HEK293 (cell line): ENCODE results near the gene STAC2.

ENCODE experiments used
- GLIS1 ChIP-seq: fragments of 450-650 bp; formaldehyde crosslinking; IDR thresholded peaks from 2 replicates; pipeline ENCODE4 v1.5.1; 2016; ENCODE audit warnings: missing biosample characterization, missing genetic modification characterization
- KLF16 ChIP-seq: fragments of 450-650 bp; formaldehyde crosslinking; IDR thresholded peaks from 2 replicates; pipeline ENCODE4 v1.5.1; 2017; ENCODE audit warnings: missing biosample characterization, missing genetic modification characterization
- ZBTB17 ChIP-seq: fragments of 450-650 bp; formaldehyde crosslinking; IDR thresholded peaks from 2 replicates; pipeline ENCODE4 v1.5.1; 2016; ENCODE audit warnings: missing biosample characterization, missing genetic modification characterization
- ZBTB21 ChIP-seq: fragments of 450-650 bp; formaldehyde crosslinking; IDR thresholded peaks from 2 replicates; pipeline ENCODE4 v1.5.1; 2017; ENCODE audit warnings: missing biosample characterization, missing genetic modification characterization
- ZBTB7A ChIP-seq: fragments of 450-650 bp; formaldehyde crosslinking; IDR thresholded peaks from 2 replicates; pipeline ENCODE4 v1.5.1; 2016; ENCODE audit warnings: low read depth, missing biosample characterization, missing genetic modification characterization
- ZIC2 ChIP-seq: fragments of 450-650 bp; formaldehyde crosslinking; IDR thresholded peaks from 2 replicates; pipeline ENCODE4 v1.5.1; 2016; ENCODE audit warnings: missing biosample characterization, missing genetic modification characterization
- ZNF133 ChIP-seq: fragments of 450-650 bp; formaldehyde crosslinking; IDR thresholded peaks from 2 replicates; pipeline ENCODE4 v1.5.1; 2016; ENCODE audit warnings: missing biosample characterization, missing genetic modification characterization
- ZNF2 ChIP-seq: fragments of 450-650 bp; formaldehyde crosslinking; IDR thresholded peaks from 2 replicates; pipeline ENCODE4 v1.5.1; 2016; ENCODE audit warnings: missing biosample characterization, missing genetic modification characterization
- ZNF530 ChIP-seq: fragments of 450-650 bp; formaldehyde crosslinking; IDR thresholded peaks from 2 replicates; pipeline ENCODE4 v1.5.1; 2016; ENCODE audit warnings: low read depth, missing biosample characterization, missing genetic modification characterization
- ZNF558 ChIP-seq: fragments of 450-650 bp; formaldehyde crosslinking; IDR thresholded peaks from 2 replicates; pipeline ENCODE4 v1.5.1; 2016; ENCODE audit warnings: missing biosample characterization, missing genetic modification characterization
- ZNF600 ChIP-seq: fragments of 450-650 bp; formaldehyde crosslinking; IDR thresholded peaks from 2 replicates; pipeline ENCODE4 v1.5.1; 2016; ENCODE audit warnings: missing biosample characterization, missing genetic modification characterization
- ZNF610 ChIP-seq: fragments of 450-650 bp; formaldehyde crosslinking; IDR thresholded peaks from 2 replicates; pipeline ENCODE4 v1.5.1; 2016; ENCODE audit warnings: missing biosample characterization, missing genetic modification characterization, borderline replicate concordance
- ZNF626 ChIP-seq: fragments of 450-650 bp; sonication (Bioruptor Pico); formaldehyde crosslinking; IDR thresholded peaks from 2 replicates; pipeline ENCODE4 v1.5.1; 2018; ENCODE audit warnings: missing biosample characterization, missing genetic modification characterization, inconsistent platforms
- ZNF629 ChIP-seq: fragments of 450-650 bp; formaldehyde crosslinking; IDR thresholded peaks from 2 replicates; pipeline ENCODE4 v1.5.1; 2017; ENCODE audit warnings: missing biosample characterization, missing genetic modification characterization
- TF ChIP-seq, protein P1 (sequence below): fragments of 450-650 bp; formaldehyde crosslinking; IDR thresholded peaks from 2 replicates; pipeline ENCODE4 v1.5.1; 2017; ENCODE audit warnings: missing biosample characterization, missing genetic modification characterization
- TF ChIP-seq, protein P2 (sequence below): fragments of 450-650 bp; IDR thresholded peaks from 2 replicates; pipeline ENCODE4 v1.5.1; 2018; ENCODE audit warnings: missing biosample characterization, mild to moderate bottlenecking, missing genetic modification characterization
- TF ChIP-seq, protein P3 (sequence below): fragments of 450-650 bp; formaldehyde crosslinking; IDR thresholded peaks from 2 replicates; pipeline ENCODE4 v1.5.1; 2017; ENCODE audit warnings: missing biosample characterization, missing genetic modification characterization
- TF ChIP-seq, protein P4 (sequence below): fragments of 450-650 bp; formaldehyde crosslinking; conservative IDR thresholded peaks from 2 replicates; pipeline ENCODE4 v1.5.1; 2016; ENCODE audit warnings: low read depth, missing biosample characterization, missing genetic modification characterization
- TF ChIP-seq, protein P5 (sequence below): fragments of 450-650 bp; formaldehyde crosslinking; IDR thresholded peaks from 2 replicates; pipeline ENCODE4 v1.5.1; 2016; ENCODE audit warnings: missing biosample characterization, missing genetic modification characterization
- TF ChIP-seq, protein P6 (sequence below): fragments of 450-650 bp; formaldehyde crosslinking; IDR thresholded peaks from 2 replicates; pipeline ENCODE4 v1.5.1; 2016; ENCODE audit warnings: missing biosample characterization, missing genetic modification characterization
- TF ChIP-seq, protein P7 (sequence below): fragments of 450-650 bp; formaldehyde crosslinking; IDR thresholded peaks from 2 replicates; pipeline ENCODE4 v1.5.1; 2016; ENCODE audit warnings: missing biosample characterization, missing genetic modification characterization

STAC2 gene

DNA sequence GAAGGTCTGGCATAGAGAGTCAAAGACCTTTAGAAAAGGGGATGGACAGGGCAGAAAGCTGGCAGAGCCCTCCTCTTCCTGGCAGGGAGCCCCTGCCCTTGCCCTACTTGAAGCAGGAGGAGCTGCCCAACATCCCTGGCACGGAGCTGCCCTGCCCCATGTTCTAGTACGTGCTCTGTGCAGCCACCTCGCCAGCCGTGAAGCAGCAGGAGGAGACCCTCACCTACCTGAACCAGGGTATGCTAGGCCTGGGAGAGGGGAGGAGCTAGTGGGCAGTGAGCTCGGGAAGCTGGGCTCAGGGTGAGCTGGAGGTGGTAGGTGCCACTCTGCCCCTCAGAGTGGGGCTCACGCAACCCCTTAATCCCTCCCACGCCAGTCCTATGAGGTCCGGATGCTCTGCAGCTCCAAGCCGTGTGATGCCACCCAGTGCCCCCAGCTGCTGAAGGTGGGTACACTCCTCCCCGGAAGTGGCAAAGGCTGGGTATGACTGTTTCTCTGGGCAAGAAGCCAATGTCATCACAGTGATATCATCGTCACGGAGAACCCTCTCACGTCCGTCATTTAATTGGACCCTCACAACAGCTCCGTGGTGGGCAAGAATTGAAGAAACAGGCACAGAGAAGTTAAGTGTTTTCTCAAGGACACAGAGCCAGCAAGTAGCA lies 12.7 kb upstream of the STAC2 start (continued):
- TF ChIP-seq, protein P1, sequence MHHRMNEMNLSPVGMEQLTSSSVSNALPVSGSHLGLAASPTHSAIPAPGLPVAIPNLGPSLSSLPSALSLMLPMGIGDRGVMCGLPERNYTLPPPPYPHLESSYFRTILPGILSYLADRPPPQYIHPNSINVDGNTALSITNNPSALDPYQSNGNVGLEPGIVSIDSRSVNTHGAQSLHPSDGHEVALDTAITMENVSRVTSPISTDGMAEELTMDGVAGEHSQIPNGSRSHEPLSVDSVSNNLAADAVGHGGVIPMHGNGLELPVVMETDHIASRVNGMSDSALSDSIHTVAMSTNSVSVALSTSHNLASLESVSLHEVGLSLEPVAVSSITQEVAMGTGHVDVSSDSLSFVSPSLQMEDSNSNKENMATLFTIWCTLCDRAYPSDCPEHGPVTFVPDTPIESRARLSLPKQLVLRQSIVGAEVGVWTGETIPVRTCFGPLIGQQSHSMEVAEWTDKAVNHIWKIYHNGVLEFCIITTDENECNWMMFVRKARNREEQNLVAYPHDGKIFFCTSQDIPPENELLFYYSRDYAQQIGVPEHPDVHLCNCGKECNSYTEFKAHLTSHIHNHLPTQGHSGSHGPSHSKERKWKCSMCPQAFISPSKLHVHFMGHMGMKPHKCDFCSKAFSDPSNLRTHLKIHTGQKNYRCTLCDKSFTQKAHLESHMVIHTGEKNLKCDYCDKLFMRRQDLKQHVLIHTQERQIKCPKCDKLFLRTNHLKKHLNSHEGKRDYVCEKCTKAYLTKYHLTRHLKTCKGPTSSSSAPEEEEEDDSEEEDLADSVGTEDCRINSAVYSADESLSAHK (tag by site-specific recombination), result peak; percentile 82
- TF ChIP-seq, protein P2, sequence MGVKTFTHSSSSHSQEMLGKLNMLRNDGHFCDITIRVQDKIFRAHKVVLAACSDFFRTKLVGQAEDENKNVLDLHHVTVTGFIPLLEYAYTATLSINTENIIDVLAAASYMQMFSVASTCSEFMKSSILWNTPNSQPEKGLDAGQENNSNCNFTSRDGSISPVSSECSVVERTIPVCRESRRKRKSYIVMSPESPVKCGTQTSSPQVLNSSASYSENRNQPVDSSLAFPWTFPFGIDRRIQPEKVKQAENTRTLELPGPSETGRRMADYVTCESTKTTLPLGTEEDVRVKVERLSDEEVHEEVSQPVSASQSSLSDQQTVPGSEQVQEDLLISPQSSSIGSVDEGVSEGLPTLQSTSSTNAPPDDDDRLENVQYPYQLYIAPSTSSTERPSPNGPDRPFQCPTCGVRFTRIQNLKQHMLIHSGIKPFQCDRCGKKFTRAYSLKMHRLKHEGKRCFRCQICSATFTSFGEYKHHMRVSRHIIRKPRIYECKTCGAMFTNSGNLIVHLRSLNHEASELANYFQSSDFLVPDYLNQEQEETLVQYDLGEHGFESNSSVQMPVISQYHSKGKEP (tag by site-specific recombination), result no peak
- TF ChIP-seq ZNF133 (tag by site-specific recombination), result no peak
- no peak for TF ChIP-seq ZNF558
- TF ChIP-seq, protein P3, sequence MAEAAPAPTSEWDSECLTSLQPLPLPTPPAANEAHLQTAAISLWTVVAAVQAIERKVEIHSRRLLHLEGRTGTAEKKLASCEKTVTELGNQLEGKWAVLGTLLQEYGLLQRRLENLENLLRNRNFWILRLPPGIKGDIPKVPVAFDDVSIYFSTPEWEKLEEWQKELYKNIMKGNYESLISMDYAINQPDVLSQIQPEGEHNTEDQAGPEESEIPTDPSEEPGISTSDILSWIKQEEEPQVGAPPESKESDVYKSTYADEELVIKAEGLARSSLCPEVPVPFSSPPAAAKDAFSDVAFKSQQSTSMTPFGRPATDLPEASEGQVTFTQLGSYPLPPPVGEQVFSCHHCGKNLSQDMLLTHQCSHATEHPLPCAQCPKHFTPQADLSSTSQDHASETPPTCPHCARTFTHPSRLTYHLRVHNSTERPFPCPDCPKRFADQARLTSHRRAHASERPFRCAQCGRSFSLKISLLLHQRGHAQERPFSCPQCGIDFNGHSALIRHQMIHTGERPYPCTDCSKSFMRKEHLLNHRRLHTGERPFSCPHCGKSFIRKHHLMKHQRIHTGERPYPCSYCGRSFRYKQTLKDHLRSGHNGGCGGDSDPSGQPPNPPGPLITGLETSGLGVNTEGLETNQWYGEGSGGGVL (tag by site-specific recombination), result peak; percentile 65; the same call in 1 of the 2 replicates
- peak; percentile 53 for TF ChIP-seq GLIS1 (tag by site-specific recombination)
- TF ChIP-seq, protein P4, sequence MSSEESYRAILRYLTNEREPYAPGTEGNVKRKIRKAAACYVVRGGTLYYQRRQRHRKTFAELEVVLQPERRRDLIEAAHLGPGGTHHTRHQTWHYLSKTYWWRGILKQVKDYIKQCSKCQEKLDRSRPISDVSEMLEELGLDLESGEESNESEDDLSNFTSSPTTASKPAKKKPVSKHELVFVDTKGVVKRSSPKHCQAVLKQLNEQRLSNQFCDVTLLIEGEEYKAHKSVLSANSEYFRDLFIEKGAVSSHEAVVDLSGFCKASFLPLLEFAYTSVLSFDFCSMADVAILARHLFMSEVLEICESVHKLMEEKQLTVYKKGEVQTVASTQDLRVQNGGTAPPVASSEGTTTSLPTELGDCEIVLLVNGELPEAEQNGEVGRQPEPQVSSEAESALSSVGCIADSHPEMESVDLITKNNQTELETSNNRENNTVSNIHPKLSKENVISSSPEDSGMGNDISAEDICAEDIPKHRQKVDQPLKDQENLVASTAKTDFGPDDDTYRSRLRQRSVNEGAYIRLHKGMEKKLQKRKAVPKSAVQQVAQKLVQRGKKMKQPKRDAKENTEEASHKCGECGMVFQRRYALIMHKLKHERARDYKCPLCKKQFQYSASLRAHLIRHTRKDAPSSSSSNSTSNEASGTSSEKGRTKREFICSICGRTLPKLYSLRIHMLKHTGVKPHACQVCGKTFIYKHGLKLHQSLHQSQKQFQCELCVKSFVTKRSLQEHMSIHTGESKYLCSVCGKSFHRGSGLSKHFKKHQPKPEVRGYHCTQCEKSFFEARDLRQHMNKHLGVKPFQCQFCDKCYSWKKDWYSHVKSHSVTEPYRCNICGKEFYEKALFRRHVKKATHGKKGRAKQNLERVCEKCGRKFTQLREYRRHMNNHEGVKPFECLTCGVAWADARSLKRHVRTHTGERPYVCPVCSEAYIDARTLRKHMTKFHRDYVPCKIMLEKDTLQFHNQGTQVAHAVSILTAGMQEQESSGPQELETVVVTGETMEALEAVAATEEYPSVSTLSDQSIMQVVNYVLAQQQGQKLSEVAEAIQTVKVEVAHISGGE (tag by site-specific recombination), result peak; percentile 52
- TF ChIP-seq ZNF626, result no peak
- TF ChIP-seq ZNF2 (tag by site-specific recombination), result no peak
- TF ChIP-seq, protein P5, sequence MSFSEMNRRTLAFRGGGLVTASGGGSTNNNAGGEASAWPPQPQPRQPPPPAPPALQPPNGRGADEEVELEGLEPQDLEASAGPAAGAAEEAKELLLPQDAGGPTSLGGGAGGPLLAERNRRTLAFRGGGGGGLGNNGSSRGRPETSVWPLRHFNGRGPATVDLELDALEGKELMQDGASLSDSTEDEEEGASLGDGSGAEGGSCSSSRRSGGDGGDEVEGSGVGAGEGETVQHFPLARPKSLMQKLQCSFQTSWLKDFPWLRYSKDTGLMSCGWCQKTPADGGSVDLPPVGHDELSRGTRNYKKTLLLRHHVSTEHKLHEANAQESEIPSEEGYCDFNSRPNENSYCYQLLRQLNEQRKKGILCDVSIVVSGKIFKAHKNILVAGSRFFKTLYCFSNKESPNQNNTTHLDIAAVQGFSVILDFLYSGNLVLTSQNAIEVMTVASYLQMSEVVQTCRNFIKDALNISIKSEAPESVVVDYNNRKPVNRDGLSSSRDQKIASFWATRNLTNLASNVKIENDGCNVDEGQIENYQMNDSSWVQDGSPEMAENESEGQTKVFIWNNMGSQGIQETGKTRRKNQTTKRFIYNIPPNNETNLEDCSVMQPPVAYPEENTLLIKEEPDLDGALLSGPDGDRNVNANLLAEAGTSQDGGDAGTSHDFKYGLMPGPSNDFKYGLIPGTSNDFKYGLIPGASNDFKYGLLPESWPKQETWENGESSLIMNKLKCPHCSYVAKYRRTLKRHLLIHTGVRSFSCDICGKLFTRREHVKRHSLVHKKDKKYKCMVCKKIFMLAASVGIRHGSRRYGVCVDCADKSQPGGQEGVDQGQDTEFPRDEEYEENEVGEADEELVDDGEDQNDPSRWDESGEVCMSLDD (tag by site-specific recombination), result peak; percentile 62; the same call in 1 of the 2 replicates
- TF ChIP-seq ZNF530 (tag by site-specific recombination), result no peak
- TF ChIP-seq ZNF629 (tag by site-specific recombination), result peak; percentile 87
- 0 out of 2 replicates have a peak, but pooled peaks have one; percentile 29 for TF ChIP-seq KLF16 (tag by site-specific recombination)
- TF ChIP-seq ZBTB7A (tag by site-specific recombination), result no peak
- no peak for TF ChIP-seq ZBTB17 (tag by site-specific recombination)
- peak; percentile 59; the same call in 1 of the 2 replicates for TF ChIP-seq ZNF600
- TF ChIP-seq ZNF610 (tag by site-specific recombination), result no peak
- no peak for TF ChIP-seq ZIC2 (tag by site-specific recombination)
- peak; percentile 76 for TF ChIP-seq ZBTB21 (tag by site-specific recombination)
- TF ChIP-seq, protein P6, sequence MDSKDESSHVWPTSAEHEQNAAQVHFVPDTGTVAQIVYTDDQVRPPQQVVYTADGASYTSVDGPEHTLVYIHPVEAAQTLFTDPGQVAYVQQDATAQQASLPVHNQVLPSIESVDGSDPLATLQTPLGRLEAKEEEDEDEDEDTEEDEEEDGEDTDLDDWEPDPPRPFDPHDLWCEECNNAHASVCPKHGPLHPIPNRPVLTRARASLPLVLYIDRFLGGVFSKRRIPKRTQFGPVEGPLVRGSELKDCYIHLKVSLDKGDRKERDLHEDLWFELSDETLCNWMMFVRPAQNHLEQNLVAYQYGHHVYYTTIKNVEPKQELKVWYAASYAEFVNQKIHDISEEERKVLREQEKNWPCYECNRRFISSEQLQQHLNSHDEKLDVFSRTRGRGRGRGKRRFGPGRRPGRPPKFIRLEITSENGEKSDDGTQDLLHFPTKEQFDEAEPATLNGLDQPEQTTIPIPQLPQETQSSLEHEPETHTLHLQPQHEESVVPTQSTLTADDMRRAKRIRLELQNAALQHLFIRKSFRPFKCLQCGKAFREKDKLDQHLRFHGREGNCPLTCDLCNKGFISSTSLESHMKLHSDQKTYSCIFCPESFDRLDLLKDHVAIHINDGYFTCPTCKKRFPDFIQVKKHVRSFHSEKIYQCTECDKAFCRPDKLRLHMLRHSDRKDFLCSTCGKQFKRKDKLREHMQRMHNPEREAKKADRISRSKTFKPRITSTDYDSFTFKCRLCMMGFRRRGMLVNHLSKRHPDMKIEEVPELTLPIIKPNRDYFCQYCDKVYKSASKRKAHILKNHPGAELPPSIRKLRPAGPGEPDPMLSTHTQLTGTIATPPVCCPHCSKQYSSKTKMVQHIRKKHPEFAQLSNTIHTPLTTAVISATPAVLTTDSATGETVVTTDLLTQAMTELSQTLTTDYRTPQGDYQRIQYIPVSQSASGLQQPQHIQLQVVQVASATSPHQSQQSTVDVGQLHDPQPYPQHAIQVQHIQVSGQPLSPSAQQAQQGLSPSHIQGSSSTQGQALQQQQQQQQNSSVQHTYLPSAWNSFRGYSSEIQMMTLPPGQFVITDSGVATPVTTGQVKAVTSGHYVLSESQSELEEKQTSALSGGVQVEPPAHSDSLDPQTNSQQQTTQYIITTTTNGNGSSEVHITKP, result peak; percentile 72; the same call in 1 of the 2 replicates
- TF ChIP-seq, protein P7, sequence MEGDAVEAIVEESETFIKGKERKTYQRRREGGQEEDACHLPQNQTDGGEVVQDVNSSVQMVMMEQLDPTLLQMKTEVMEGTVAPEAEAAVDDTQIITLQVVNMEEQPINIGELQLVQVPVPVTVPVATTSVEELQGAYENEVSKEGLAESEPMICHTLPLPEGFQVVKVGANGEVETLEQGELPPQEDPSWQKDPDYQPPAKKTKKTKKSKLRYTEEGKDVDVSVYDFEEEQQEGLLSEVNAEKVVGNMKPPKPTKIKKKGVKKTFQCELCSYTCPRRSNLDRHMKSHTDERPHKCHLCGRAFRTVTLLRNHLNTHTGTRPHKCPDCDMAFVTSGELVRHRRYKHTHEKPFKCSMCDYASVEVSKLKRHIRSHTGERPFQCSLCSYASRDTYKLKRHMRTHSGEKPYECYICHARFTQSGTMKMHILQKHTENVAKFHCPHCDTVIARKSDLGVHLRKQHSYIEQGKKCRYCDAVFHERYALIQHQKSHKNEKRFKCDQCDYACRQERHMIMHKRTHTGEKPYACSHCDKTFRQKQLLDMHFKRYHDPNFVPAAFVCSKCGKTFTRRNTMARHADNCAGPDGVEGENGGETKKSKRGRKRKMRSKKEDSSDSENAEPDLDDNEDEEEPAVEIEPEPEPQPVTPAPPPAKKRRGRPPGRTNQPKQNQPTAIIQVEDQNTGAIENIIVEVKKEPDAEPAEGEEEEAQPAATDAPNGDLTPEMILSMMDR (tag by site-specific recombination), result 0 out of 2 replicates have a peak, but pooled peaks have one; percentile 9
